ENCODE measurements around the gene AIF1L.

Gene AIF1L

DNA sequence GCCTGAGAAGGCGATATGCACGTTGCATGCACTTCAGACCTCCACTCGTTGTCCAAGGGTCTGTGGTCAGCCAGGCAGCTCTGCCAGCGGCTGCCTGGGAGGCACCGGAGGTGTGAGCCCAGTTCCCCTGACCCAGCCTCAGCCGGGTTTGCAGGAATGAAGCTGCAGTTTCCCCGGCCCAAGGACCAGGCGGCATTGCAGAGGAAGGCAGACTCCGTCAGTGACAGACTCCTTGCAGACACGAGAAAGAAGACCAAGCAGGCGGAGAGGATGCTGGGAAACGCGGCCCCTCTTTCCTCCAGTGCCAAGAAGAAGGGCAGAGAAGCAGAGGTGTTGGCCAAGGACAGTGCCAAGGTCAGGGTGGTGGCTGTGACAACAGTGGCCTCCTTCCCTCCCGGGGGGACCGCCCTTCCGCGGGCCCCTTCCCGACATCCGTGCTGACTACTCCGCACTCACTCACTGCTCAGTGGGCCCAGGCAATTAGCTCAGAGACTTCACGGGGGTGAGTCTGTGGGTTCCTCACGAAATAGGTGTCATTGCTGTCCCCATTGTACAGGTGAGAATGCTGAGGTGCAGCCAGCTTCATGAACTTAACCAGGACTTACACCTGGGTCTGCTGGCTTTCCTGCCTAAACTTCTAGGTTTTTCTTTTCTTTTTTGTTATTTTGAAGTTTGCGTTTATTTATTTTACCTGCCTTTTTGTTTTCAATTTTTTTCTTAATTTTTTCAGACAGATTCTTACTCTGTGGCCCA, 10.8 kb upstream of the AIF1L start:
- DNase-seq = no peak
- no peak for TF ChIP-seq GATA1 (IDR thresholded peaks at IDR 0.05; ENCODE audit: low read depth, low read length)
- no peak for TF ChIP-seq POLR2A (IDR thresholded peaks at IDR 0.05; ENCODE audit: low read length)

DNA sequence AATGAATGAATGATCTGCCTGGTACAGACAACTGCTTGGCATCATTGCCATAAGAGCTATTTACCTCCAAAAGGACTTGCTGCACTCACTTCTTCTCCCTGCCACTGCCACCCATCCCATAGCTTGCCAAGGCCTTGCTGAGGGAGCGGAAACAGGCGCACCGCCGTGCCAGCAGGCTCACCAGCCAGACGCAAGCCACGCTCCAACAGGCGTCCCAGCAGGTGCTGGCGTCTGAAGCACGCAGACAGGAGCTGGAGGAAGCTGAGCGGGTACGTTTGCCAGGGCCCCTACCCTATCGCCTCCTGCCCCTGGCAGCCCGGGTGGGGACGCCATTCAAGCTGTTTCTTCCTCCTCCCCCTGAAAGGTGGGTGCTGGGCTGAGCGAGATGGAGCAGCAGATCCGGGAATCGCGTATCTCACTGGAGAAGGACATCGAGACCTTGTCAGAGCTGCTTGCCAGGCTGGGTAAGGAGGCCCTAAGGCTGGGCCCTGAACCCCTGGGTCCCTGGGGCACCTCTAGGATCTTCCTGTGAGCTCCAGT, 8.9 kb upstream of the AIF1L start:
- TF ChIP-seq GATA1 (IDR thresholded peaks at IDR 0.05; ENCODE audit: low read depth, low read length) (no peak), POLR2A (IDR thresholded peaks at IDR 0.05; ENCODE audit: low read length) (no peak)
- DNase-seq = no peak

GRCh38 chr9:131090025-131090787, 6.1 kb upstream of the AIF1L start:
- DNase-seq = no peak
- no peak for TF ChIP-seq GATA1 (IDR thresholded peaks at IDR 0.05; ENCODE audit: low read depth, low read length)
- no peak for TF ChIP-seq POLR2A (IDR thresholded peaks at IDR 0.05; ENCODE audit: low read length)

DNA sequence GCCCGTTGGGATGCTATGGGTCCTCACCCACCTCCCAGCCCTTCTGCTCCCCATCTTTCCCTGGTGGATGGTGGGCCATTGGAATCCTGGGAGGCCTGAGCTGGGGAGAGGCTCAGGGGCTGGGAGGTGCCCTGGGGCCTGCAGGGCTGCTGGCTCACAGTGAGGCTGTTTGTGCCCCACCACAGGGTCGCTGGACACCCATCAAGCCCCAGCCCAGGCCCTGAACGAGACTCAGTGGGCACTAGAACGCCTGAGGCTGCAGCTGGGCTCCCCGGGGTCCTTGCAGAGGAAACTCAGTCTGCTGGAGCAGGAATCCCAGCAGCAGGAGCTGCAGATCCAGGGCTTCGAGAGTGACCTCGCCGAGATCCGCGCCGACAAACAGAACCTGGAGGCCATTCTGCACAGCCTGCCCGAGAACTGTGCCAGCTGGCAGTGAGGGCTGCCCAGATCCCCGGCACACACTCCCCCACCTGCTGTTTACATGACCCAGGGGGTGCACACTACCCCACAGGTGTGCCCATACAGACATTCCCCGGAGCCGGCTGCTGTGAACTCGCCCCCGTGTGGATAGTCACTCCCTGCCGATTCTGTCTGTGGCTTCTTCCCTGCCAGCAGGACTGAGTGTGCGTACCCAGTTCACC, 4.9 kb upstream of the AIF1L start:
- no peak for DNase-seq
- TF ChIP-seq POLR2A (IDR thresholded peaks at IDR 0.05; ENCODE audit: low read length) (no peak), GATA1 (IDR thresholded peaks at IDR 0.05; ENCODE audit: low read depth, low read length) (no peak)

- no peak for DNase-seq
- TF ChIP-seq GATA1 (IDR thresholded peaks at IDR 0.05; ENCODE audit: low read depth, low read length) (no peak), POLR2A (IDR thresholded peaks at IDR 0.05; ENCODE audit: low read length) (no peak)
These were observed 4.3 kb upstream of the AIF1L start for GRCh38 chr9:131092030-131092429.

DNA sequence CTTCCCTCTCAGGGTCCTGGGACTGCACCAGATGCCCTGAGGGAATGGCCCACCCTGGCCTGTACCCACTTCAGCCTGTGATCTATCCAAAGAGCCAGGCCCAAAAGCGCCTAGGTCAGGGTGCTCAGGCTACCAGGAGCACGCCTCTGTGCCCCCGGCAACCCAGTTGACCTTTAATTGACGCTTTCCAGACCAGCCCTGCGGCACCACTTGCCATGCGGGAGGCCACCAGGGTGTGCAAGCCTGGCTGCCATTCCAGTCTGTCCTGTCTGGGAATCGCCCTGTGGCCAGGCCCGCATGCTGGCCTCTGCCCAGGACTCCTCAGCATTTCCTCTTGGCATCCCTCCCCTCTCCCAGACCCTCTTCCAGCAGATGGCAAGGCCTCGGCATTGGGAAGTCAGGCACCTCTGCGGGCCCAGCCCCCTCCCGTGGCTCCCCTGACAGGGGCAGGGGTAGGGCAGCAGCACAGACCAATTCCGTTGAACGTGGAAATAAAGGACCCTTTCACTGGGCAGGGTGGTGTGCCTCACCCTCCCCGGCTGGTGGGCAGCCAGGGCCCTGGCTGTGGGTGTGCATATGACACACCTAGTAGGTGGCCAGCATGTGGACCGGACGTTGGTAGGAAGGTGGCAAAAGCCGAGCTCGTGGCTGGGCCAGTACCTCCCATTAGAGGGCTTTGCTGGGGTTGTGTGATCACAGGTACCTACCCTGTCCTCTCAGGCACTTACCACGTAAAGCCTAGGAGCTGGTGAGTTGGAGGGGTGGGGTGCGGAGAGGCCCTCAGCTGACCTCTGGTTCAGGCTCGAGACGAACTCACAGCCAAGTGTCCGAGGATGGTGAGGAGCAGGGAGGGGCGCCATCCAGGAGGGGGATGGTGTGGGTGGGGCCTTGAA, 3.5 kb upstream of the AIF1L start:
- TF ChIP-seq POLR2A (IDR thresholded peaks at IDR 0.05; ENCODE audit: low read length) = no peak
- no peak for TF ChIP-seq GATA1 (IDR thresholded peaks at IDR 0.05; ENCODE audit: low read depth, low read length)

DNA sequence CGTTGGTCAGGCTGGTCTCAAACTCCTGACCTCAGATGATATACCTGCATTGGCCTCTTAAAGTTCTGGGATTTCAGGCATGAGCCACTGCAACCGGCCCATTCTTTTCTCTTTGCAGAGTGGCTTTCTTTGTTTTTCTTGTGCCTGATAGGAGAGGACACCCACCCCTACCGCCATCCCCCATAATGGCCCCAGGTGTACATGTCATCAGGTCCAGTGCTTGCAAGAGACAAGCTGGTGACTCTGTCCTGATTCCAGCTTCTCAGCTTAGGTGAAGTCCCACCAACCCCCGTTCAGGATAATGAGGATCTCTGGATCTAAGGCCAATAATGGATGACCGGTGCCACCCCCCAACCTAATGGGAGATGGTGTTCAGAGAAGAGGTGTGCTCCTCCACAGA, 2.3 kb upstream of the AIF1L start:
- no peak for TF ChIP-seq POLR2A (IDR thresholded peaks at IDR 0.05; ENCODE audit: low read length)
- TF ChIP-seq GATA1 (IDR thresholded peaks at IDR 0.05; ENCODE audit: low read depth, low read length) = no peak

More for the DNA sequence above, 3.5 kb upstream of the AIF1L start:
- DNase-seq = no peak

DNA sequence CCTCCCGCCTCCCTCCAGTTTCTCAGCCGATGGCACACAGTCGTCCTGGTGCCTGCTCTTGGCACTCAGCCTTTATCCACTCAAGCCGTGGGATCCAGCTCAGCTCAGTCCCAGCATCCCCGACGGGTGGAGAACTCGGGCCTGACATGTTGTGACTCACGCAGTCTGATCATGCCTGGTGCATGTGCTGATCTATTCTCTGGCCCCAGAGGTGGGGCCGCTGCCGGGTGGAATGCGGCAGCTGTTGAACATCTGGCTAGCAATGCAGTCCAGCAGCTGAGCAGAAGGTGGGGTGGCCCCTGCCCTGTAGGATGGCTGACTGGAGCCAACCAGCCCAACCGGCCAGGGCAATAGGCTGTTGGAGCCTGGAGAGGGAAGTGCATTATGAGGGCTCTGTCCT, 1.7 kb upstream of the AIF1L start:
- no peak for DNase-seq
- no peak for TF ChIP-seq POLR2A (IDR thresholded peaks at IDR 0.05; ENCODE audit: low read length)
- no peak for TF ChIP-seq GATA1 (IDR thresholded peaks at IDR 0.05; ENCODE audit: low read depth, low read length)

More for the DNA sequence above, 2.3 kb upstream of the AIF1L start:
- DNase-seq = no peak

DNA sequence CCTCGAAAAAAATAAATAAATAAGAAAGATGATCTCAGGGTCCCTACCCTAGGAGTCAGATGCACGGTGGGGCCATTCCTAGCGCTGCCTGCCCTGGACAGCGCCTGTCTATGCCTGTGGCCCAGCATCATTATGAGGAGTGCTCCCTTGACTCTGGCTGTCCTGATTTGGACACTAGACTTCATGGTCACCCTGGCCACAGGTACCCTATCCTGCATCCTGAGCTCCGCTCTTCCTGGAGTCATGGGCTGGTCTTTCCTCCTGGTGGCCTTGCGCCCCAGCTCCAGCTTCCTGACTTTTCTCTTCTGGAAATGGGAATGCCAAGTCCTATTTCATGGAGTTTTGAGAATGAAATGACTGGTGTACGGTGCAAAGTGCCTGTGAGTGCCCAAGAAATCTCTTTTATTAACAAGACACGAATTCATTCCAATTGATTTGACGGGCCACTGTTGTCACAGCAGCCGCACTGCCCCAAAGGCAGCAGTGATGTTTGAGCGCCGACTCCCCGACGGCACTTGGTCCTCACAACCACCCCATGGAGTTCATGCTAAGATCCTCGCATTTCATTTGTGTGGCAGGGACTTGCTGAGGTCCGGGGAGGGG, 564 bp upstream of the AIF1L start:
- TF ChIP-seq POLR2A (IDR thresholded peaks at IDR 0.05; ENCODE audit: low read length) (no peak), GATA1 (IDR thresholded peaks at IDR 0.05; ENCODE audit: low read depth, low read length) (no peak)
- DNase-seq = no peak

GRCh38 chr9:131097126-131097947, 1.0 kb downstream of the AIF1L start:
- TF ChIP-seq GATA1 (IDR thresholded peaks at IDR 0.05; ENCODE audit: low read depth, low read length) (no peak), POLR2A (IDR thresholded peaks at IDR 0.05; ENCODE audit: low read length) (no peak)
- DNase-seq = no peak

- no peak for DNase-seq
- no peak for TF ChIP-seq GATA1 (IDR thresholded peaks at IDR 0.05; ENCODE audit: low read depth, low read length)
- no peak for TF ChIP-seq POLR2A (IDR thresholded peaks at IDR 0.05; ENCODE audit: low read length)
These were observed 1.6 kb downstream of the AIF1L start for GRCh38 chr9:131097948-131098278.

DNA sequence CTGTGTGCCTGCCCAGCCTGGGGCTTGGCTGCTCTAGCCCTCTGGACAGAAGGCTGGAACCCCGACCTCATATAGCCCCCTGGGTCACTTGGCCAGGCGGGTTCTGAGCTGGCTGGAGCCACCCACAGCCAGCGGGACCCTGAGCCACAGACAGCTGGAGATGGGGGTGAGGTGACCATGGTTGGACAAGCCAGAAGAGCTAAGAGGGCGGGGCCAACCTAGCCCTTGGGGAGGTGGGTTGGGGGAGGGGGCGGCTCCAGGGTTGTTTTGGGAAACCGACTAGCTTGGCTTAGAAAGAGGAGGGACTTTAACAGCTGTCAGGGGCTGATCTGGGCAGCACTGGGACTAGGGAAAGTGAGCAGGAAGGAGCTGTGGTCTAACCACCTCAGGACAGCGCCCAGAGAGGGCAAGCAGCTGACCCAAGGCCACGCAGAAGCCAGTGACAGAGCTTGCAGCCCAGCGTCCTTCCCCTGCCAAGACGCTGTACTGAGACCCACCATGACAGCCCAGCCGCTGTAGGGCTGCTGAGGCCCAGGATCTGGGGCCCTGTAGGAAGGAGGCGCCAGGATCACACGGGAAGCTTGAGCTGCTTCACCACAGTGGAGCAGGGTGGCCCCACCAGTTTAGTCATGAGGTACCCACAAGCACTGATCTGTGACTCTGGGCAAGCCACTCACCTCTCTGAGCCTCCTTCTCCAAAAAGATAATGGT, 2.2 kb downstream of the AIF1L start:
- DNase-seq = no peak

More for the DNA sequence above, 2.2 kb downstream of the AIF1L start:
- TF ChIP-seq GATA1 (IDR thresholded peaks at IDR 0.05; ENCODE audit: low read depth, low read length) = no peak
- TF ChIP-seq POLR2A (IDR thresholded peaks at IDR 0.05; ENCODE audit: low read length) = no peak
